Left lung (tissue), 10 donors: ENCODE results near the gene SMAD6. TPM values are rescaled to one million over a fixed set of nuclear protein-coding genes. Genes with fewer than 3 reads are reported as not detected.

Experiments used
- ATAC-seq: fragments of 200-7000 bp; cut with Tn5 transposase; one replicate; pipeline ENCODE4 v1.9.1; 2020; ENCODE audit warnings: moderate library complexity
- DNase-seq, 4 donors: peaks; one replicate each; pipeline ENCODE4 v3.0.0-alpha.2; 2013 to 2020
- H3K27ac ChIP-seq, 2 donors: fragments of 200-600 bp; sonication (generic) in 1 of 2; one replicate each; pipeline versions ENCODE4 v1.5.0 to v1.8.0; 2020 to 2021
- H3K27me3 ChIP-seq, 2 donors: fragments of 200-600 bp; sonication (generic) in 1 of 2; one replicate each; pipeline versions ENCODE4 v1.5.0 to v1.8.0; 2020 to 2021
- H3K36me3 ChIP-seq, 2 donors: fragments of 200-600 bp; sonication (generic) in 1 of 2; one replicate each; pipeline versions ENCODE4 v1.5.0 to v1.8.0; 2020 to 2021
- H3K4me1 ChIP-seq, 2 donors: fragments of 200-600 bp; one replicate each; pipeline ENCODE4 v1.8.0; 2021
- H3K4me3 ChIP-seq, 2 donors: fragments of 200-600 bp; sonication (generic) in 1 of 2; one replicate each; pipeline versions ENCODE4 v1.5.0 to v1.8.0; 2020 to 2021; ENCODE audit warnings: mild to moderate bottlenecking in 1 of 2
- H3K9me3 ChIP-seq, 2 donors: fragments of 200-600 bp; sonication (generic) in 1 of 2; one replicate each; pipeline versions ENCODE4 v1.5.0 to v1.8.0; 2020 to 2021
- CTCF ChIP-seq, 2 donors: fragments of 200-600 bp; sonication (generic) in 1 of 2; IDR thresholded peaks; one replicate each; pipeline versions ENCODE4 v1.5.0 to v1.8.0; 2021; ENCODE audit warnings: antibody characterized with exemption in 2 of 2
- intact Hi-C, 2 donors: fragments of 100-400 bp; cut with DNase I; formaldehyde crosslinking; loops; one replicate each; pipeline versions ENCODE4 v1.11.2 to v1.14.2; 2022
- polyA plus RNA-seq, 6 donors: library from polyadenylated mRNA; unstranded; fragments of 120-200 nt; gene quantifications; one replicate each; pipeline ENCODE4 v1.2.1, GENCODE V29; 2013; ENCODE audit not compliant: insufficient read length in 6 of 6
- total RNA-seq, 2 donors: library from RNA; stranded (reverse); fragmentation: NEBNext Ultra II Directional; extraction: Animal tissue kit (Norgen Biotek cat#: 25700); gene quantifications; one replicate each; pipeline ENCODE4 v1.2.1, GENCODE V29; 2021
- donor health status: DM: no; HTN: yes; CAD: no.
- donor health status: DM: no; HTN: no; CAD: no.

Gene SMAD6
- total and polyA plus RNA-seq, 8 donors: 25.0 to 110 (median 32.0) TPM

DNA sequence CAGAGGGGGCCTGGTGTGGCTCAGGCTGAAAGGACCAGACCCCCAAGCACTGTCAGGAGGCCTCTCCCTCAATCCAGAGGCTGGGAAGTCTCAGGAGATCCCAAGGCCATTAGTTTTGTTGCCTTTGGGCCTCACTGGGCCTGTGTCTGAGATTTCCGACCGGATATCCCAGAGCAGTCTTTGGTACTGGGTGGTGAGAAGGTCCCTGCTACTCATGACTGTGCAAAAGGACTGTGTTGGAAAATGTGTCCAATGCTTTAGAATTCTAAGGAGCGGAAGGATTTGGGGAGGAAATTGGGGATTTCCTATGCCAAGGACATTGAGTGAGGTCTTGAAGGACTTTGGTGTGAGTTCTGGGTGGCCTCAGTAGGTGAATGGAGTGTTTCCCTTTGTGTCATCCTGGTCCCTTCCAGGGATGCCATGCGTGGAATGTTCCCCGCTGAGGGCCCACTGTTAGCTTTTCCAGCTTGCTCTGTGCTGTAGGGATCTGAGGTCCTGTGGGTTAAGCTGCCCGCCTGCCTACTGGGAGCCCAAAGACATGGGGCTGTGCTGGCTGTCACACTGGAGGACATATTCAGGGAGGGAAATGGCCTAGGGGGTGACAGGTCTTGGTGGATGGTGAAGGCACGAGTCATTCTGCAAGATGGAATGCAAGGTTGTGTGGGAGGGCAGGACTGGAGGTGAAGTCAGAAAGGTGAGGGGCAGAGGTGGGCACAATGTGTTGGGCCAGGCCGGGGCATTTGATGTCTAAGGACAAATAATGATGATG is 16.4 kb downstream of the SMAD6 start:
- no peaks in the 10 kb centered on the region for H3K27me3 ChIP-seq
- DNase-seq: no peak
- no peak for TF ChIP-seq CTCF (IDR thresholded peaks at IDR 0.05)
- peaks cover 0 to 22% of the 10 kb centered on the region in 2 donors for H3K36me3 ChIP-seq
- no peak overlapping the region for H3K27ac ChIP-seq
- no peak overlapping the region for H3K4me3 ChIP-seq
- intact Hi-C loops: no loop called here
- no peaks in the 10 kb centered on the region for H3K9me3 ChIP-seq
- peaks cover 19 to 66% of the 10 kb centered on the region in 2 donors for H3K4me1 ChIP-seq
- ATAC-seq: no peak

- peaks cover 0 to 22% of the 10 kb centered on the region in 2 donors for H3K36me3 ChIP-seq
- intact Hi-C loops: no loop called here
- H3K27me3 ChIP-seq: no peaks in the 10 kb centered on the region
- ATAC-seq (no peak), DNase-seq (no peak)
- H3K27ac ChIP-seq: peak overlapping the region in 1 of 2 donors; percentile 41
- no peaks in the 10 kb centered on the region for H3K9me3 ChIP-seq
- no peak overlapping the region for H3K4me3 ChIP-seq
- no peak for TF ChIP-seq CTCF (IDR thresholded peaks at IDR 0.05)
- peaks cover 18 to 65% of the 10 kb centered on the region in 2 donors for H3K4me1 ChIP-seq
Observed at GRCh38 chr15:66719471-66719870, 17.4 kb downstream of the SMAD6 start.

GRCh38 chr15:66720206-66721010 is 18.4 kb downstream of the SMAD6 start:
- ATAC-seq: peak; percentile 95
- TF ChIP-seq CTCF (IDR thresholded peaks at IDR 0.05): no peak
- no peaks in the 10 kb centered on the region for H3K27me3 ChIP-seq
- intact Hi-C loops: no loop called here
- H3K9me3 ChIP-seq: no peaks in the 10 kb centered on the region
- peak in 2 of 4 donors; percentile 72 to 89 for DNase-seq
- peaks cover 9 to 55% of the 10 kb centered on the region in 2 donors for H3K4me1 ChIP-seq
- H3K27ac ChIP-seq: peak overlapping the region in 1 of 2 donors; percentile 41
- H3K36me3 ChIP-seq: peaks cover 0 to 28% of the 10 kb centered on the region in 2 donors
- no peak overlapping the region for H3K4me3 ChIP-seq

GRCh38 chr15:66721020-66721419 is 19.0 kb downstream of the SMAD6 start:
- Histone ChIP-seq H3K4me3 (no peak overlapping the region), H3K4me1 (peaks cover 3 to 49% of the 10 kb centered on the region in 2 donors), H3K36me3 (peaks cover 0 to 33% of the 10 kb centered on the region in 2 donors), H3K27ac (no peak overlapping the region), H3K9me3 (no peaks in the 10 kb centered on the region), H3K27me3 (no peaks in the 10 kb centered on the region)
- no peak for DNase-seq
- no peak for TF ChIP-seq CTCF (IDR thresholded peaks at IDR 0.05)
- no peak for ATAC-seq
- intact Hi-C loops: no loop called here

- peaks cover 0 to 30% of the 10 kb centered on the region in 2 donors for H3K36me3 ChIP-seq
- H3K4me3 ChIP-seq: no peak overlapping the region
- H3K27me3 ChIP-seq: no peaks in the 10 kb centered on the region
- no peak overlapping the region for H3K27ac ChIP-seq
- no peaks in the 10 kb centered on the region for H3K9me3 ChIP-seq
- intact Hi-C loops: no loop called here
- TF ChIP-seq CTCF (IDR thresholded peaks at IDR 0.05): no peak
- peaks cover 3 to 44% of the 10 kb centered on the region in 2 donors for H3K4me1 ChIP-seq
- ATAC-seq (no peak), DNase-seq (no peak)
Observed at GRCh38 chr15:66721501-66721937, 19.5 kb downstream of the SMAD6 start.
